NCI-H1417 treated with DMSO at 0.1 percent for 48 hours (cell line): ENCODE measurements around the gene KLHDC4.
"Not testable (repeated sequence)": the region's sequence is repeated elsewhere in the genome, so short reads cannot be mapped to it uniquely, and the experiment has no call there.

Experiments
- DNase-seq: peaks from one replicate; lab custom pipeline; 2025; lab: John Stamatoyannopoulos, UW

Gene KLHDC4

DNA sequence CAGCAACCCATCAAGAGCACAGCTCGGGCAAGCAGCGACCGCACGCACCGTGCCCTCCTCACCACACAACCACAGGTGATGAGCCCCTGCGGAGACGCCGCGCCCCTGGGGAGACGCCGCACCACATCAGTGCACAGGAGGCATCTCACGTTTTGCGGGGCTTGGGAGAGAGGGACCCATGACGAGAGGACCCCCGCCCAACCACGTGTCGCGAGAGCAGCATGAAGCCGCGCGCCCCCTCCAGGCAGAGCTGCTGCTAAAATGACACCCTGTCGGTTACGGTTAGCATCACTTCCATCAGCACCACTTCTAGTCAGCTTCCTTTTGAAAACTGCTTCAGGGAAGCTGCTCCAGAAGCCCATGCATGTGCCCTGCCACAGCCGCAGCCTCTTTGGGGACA lies 45.3 kb downstream of the KLHDC4 start:
- no peak for DNase-seq

DNA sequence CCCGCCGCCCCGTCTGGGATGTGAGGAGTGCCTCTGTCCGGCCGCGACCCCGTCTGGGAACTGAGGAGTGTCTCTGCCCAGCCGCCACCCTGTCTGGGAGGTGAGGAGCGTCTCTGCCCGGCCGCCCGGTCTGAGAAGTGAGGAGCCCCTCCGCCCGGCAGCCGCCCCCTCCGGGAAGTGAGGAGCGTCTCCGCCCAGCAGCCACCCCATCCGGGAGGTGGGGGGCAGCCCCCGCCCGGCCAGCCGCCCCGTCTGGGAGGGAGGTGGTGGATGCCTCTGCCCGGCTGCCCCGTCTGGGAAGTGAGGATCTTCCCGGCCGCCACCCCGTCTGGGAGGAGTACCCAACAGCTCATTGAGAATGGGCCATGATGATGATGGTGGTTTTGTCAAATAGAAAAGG lies 47.0 kb downstream of the KLHDC4 start:
- not testable (repeated sequence) for DNase-seq

DNA sequence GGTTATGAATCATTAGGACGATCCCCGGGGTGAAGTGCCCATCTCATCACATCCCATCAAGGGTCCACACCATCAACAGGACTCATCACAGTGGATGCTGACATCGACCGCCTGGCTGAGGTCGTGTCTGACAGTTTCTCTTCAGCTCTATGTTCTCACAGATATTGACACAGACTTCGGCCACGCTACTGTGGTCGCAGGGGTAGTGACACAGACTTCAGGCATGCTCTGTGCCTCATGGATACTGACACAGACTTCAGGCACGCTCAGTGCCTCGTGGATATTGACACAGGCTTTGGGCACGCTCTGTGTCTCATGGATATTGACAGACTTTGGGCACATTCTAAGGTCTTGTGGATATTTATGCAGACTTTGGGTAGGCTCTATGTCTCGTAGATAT lies 50.1 kb downstream of the KLHDC4 start:
- no peak for DNase-seq

DNA sequence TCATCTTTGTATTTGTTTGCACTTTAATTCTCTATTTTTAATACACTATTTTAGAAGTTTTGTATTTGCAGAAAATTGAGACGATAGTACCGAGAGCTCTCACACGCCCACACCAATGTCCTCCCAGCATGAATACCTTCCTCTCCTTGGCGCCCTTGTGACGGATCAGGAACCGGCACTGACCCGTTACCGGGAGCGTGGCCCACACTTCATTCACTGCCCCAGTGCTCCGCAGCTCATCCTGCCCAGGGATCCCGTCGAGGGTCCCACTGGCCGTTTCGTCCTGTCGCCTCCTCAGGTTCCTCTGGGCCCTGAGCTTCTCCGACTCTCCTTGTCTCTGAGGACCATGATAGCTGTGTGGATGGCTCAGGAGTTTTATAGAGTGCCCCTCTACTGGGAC lies 50.6 kb downstream of the KLHDC4 start:
- no peak for DNase-seq

DNA sequence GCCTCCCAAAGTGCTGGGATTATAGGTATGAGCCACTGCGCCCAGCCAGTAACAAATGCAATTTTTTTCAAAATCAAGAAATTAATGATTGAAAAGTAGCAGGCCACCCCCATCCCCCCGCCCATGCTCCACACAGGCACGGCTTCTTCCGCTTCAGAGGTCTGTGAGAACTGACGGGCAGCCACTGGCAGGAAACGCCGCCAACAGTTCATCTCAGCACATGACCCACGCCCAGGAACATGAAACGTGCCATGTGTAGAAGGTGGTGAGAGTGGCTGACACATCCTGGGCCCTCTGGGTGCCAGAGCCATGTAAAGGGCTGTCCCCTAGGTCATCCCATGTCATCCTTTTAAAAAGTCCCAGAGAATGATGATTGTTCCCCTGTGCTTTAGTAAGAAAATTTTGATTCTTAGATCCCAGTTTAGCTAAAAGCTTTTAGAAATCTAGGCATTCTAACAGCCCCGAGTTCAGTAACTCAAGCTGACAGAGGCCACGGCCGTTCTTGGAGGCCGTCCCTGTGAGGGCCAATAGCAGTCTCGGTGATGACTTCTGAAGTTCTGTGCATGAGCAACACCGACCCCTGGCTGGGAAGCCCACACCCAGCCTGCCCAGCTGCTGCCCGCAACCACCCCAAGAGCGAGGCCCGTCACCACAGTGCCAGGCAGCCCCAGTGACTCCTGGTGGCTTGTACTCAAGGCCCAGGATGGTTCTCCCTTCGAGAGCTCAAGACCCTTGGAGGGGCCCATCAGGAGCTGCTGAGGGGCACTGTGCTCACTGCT lies 52.1 kb downstream of the KLHDC4 start:
- no peak for DNase-seq

DNA sequence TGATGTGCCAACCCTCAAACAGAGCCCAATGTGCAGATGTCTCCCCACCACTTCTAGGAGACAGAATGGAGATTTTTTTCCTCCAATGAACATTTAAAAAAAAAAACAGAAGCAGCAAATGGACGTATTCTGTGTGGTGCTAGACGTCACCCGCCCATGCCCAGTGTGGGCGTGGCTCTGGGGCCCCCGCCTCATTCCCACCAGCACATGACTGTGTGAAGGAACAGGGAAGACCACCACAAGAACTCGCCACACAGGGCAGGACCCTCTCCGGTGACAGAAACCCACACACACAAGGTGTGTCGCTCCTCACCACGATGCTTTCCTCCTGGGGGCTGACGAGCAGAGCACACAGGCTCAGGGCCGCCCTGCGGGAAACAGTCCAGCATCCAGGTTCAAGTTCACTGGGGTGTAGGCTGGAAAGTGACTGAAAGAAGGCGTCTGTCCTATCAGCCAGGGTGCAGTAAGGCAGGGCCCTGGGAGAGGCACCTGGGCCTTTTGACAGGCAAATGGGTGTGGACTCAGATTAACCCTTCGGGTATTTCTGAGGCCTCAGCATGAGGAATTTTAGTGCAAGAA lies 53.5 kb downstream of the KLHDC4 start:
- DNase-seq, result no peak

DNA sequence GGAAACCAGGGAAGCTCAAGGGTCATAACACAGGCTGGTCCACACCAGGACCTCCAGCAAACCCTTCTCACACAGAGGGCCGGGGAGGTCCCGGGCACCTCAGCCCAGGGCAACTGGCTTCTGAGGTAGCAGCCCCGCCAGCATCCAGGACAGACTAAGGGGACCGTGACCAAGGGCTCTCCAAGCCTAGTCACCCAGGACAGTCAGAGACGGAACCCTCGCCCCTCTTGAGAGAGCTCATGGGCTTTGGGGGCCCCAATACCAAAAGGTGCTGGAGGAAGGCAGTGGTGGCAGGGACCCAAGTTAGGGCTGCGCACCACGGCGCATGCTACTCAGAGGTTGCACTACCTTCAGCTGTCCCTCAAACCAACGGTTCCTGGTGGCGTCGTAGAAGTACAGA lies 54.9 kb downstream of the KLHDC4 start:
- DNase-seq, result no peak

DNA sequence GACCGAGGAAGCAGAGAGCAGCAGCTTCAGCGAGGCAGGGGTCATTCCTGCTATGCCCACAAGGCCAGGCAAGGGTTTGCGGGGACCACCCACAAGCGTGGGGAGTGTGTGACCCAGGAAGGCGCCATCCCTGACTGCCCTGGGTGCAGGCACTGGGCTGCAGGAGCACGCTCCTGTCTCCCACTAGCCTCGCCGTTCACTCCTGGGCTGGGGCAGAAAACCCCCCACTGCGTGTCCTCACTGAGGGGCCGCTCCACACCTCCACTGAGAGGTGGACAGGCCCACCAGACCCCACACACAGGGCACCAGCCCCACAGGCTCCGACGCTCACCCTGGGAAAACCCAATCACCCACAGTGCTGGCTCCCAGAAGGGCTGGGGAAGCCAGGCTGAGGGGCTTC lies 56.1 kb downstream of the KLHDC4 start:
- no peak for DNase-seq

DNA sequence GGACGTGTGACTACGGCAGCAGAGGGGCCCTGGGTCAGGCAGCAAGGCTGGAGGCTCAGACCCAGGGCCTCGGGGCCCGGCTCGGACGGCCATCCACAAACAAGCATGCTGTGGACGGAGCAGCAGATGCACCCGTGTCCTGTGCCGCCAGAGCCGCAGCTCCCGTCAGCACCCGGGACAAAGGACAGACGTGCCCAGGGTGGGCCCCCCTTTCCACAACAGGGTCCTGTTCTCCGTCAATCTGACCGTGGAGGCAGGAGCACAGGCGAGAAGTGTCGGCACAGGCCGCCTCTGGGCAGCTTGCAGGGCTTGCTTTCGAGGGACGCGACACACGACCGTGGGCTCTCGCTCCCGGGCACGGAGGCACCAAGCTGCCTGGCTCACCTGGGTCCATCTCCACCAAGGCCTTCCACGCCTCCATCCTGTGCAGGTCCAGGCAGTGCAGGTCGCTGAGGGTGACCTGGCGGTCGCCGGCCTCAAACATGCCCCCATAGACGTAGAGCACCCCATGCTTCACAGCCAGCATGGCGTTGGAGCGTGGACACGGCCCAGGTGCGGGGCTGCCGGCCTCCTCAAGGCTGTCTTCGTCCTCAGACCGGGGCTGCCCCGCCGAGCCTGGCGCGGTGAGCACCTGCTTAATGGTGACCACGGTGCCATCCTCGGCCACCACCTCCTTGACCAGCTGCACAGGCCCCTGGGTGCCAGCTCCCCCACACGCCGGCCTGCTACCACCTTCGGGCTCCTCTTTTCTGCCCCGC lies 56.7 kb downstream of the KLHDC4 start:
- no peak for DNase-seq

DNA sequence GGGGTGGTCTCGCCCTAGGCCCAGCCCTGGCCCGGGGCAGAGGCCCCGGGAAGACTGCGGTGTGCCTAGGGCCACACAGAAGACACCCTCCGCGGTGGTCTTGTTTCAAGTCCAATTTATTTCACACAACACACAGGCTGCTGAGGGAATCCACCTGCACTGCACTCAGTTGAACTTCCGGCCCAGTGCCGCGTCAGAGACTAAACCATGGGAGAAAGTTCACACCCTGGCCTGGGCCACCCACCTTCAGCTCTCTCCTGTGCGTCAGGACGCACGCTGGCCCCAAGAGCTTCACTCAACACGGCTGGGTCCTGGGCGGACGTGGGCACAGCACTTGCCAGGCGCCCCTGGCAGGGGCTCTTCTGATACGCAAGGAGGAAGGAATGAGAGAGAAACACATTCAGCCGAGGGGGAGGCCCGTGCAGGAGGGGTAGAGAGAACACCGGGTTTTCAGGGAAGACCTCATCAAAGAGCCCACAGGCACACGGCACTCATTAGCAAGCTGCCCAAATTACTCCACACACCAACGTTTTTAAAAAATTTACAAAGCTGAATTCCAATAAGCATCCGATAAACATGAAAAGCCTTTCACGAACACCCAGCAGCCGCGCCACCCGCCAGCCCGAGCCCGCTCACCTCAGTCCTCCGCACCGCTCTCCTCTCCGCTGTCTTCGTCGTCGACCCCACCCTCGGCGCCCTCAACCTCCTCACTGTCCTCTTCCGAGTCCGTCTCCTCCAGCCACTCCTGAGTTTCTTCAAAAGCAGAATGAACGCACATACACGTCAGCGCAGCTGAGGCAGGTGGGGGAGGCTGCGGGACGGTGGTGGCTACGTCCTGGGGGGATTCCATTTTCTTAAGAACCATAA lies 57.8 kb downstream of the KLHDC4 start:
- no peak for DNase-seq

DNA sequence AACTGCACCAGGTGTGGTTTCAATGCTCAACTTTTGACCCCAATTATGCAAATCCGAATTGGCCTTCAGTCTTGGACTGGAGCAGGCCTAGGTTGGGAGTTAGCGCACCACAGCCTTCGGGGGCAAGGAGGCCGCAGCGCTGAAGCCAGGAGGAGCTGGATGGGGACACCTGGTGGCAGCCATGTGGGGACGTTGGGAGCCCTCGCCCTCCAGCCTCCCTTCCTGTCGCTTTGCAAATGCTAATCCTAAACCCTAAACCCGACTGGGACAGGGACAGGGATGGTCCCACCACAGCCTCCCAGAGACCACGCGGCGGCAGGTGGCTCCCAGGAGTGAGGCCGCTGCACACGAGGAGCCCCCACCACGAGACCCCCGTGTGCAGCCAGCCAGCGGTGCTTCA lies 58.7 kb downstream of the KLHDC4 start:
- no peak for DNase-seq

DNA sequence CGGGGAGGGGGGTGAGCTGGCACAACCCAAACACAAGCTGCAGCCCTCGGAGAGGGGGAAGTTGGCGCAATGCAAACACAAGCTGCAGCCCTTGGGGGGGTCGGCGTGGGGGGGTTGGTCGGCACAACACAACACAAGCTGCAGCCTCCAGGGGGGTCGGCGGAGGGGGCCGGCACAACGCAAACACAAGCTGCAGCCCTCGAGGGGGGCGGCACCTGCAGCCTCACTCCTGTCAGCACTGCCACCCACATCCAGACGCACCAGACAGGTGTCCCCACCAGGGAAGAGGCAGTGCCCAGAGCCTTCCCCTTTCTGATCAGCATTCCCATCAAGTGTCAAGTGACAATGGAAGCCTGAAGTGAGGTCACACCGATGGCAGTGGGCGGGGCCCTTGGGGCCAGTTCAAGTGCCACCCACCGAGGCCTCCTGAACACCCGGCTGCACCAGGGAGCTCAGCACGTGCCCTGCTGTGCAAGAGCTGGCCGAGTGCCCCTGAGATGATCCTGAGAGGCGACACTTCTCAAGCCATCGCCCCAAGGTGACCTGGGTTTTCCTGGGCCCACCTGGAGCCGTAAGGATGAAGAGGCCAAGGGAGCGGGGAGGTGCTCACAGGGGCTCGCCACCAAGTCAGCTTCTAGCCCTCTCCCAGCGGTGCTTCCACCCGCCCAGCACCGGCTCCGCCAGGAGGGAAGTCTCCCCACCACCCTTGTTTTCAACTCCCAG lies 59.3 kb downstream of the KLHDC4 start:
- DNase-seq, result peak; percentile 68

DNA sequence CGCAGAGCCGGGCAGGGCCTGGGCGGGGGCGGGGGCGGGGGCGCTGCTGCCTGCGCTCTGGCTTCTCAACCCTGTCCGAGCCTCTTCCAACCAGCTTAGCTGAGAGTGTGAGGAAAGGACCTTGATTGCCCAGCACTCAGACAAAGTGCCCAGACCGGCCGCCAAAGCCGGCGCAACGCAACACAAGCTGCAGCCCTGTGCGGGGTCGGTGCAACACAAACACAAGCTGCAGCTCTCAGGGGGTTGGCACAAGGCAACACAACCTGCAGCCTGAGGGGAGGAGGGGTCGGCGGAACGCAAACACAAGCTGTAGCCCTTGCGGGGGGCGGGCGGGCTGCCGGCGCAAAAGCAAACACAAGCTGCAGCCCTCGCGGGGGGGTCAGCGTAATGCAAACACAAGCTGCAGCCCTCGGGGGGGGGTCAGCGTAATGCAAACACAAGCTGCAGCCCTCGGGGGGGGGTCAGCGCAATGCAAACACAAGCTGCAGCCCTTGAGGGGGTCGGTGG lies 60.0 kb downstream of the KLHDC4 start:
- no peak for DNase-seq

DNA sequence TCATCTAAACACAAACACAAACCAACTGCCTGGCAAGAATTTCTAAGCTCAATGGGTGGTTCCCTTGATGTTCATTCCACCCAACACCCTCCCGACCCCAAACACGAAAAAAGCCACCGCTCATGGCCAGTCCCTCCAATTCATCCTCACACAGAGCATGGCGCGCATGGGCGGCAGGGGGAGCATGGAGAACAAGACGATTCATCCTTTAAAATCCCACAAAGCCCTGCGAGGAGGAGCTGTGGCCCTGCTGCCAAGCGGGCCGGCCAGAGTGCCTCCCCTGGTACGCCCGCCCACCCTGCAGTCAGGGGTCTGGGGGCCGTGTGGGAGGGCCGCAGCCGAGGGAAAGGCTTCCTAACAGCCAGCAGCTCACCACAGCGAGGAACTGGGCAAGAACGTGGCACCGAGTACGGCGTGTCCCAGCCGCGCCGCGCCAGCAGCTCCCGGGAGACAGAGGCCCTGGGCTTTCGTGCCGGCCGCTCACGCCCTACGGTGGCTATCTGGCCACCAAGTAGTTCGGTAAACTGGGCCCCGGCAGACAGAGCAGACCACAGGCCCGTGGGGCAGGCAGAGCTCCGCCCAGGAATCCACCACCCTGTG lies 60.9 kb downstream of the KLHDC4 start:
- DNase-seq, result no peak

DNA sequence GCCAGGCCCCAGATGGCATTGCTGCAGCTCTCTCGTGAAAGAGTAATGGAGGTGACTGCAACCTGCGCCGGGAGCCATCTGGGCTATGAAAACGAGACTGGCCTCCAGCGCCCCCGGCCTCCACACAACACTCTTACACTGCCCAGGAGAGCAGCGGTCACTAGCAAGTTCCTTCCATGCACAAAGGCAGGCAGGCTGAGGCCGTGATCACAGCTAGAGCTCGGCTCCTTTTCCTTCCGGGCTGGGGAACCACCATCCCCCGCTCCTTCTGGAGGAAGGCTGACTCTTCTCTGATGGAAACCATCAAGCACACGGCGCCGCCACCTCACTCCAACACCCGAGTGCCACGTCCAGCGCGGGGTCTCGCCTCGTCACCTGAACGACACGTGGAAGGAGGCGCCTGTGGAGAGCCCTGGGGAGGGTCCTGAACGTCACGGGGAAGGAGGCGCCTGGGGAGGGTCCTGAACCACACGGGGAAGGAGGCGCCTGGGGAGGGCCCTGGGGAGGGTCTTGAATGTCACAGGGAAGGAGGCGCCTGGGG lies 61.9 kb downstream of the KLHDC4 start:
- no peak for DNase-seq

DNA sequence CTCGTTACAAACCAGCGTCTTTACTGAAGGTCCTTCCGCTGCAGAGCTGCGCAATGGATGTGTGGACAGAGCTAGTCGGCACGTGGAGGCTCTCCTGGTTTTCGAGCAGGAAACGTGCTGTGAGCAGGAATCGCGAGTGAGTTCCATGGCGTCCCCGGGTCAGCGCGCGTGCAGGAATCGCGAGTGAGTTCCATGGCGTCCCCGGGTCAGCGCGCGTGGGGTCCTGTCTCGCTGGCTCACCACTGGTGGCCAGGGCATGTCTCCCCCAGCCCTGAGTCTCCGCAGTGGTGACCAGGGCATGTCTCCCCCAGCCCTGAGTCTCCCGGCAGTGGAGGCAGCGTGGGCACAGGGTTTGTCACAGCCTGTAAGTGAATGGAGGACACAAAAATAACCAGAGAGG lies 62.7 kb downstream of the KLHDC4 start:
- DNase-seq, result no peak

DNA sequence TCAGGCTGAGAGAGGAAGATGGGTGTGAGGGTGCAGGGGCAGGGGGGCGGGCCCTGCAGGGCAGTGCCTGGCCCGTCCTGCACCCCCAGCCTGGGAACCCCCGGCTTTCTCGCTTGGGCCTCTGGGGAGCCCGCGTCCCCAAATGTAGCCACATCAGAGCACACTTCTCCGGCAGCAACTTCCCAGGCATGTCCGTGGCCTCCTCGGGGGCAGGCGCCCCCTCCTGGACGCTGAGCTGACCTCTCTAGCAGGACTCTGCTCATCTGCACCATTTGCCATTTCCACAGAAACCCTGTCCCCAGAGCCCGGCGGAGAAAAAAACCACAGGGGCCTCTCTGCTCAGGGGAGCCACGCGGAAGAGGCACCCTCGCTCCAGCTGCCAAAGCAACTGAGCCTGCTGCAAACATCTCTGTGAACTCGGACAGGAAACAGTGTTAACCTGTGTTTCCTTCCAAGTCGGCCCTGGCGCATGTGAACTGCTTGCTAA lies 63.4 kb downstream of the KLHDC4 start:
- DNase-seq, result no peak

DNA sequence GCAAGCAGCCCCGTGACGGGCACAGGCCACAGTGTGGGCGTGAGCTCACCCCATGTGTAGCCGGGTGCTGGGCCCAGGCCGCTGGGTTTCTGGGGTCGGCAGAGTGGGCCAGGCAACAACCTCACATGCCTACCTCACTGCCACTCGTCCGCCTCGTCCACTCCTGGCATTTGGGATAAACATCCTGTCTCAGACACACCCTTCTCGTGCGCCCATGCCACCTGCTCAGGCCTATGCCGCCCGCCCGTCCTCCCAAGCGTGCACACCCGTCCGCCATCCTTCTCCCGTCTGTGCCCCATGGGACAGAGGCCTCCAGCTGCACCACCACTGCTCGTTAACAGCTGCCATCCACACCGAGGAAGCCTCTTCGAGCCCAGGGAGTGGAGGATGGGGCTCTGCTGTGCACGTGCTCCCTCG lies 64.3 kb downstream of the KLHDC4 start:
- no peak for DNase-seq

DNA sequence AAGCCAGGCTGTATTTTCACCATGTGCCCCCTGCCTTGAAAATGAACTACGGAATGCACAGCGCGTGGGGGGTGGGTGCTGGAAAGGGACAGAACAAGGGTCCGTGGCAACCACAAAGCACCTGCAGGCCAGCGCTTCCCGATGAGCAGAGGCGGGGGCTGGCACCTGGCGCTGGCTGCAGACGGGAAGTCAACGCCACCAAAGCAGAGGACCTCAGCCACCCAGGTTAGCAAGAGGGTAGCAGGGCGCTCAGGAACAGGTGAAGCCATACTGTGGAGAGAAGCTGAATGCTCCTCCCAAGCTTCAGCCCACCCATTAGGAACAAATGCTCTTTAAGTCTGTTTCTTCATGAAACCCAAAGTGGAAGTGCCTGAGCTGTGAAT lies 64.7 kb downstream of the KLHDC4 start:
- no peak for DNase-seq

DNA sequence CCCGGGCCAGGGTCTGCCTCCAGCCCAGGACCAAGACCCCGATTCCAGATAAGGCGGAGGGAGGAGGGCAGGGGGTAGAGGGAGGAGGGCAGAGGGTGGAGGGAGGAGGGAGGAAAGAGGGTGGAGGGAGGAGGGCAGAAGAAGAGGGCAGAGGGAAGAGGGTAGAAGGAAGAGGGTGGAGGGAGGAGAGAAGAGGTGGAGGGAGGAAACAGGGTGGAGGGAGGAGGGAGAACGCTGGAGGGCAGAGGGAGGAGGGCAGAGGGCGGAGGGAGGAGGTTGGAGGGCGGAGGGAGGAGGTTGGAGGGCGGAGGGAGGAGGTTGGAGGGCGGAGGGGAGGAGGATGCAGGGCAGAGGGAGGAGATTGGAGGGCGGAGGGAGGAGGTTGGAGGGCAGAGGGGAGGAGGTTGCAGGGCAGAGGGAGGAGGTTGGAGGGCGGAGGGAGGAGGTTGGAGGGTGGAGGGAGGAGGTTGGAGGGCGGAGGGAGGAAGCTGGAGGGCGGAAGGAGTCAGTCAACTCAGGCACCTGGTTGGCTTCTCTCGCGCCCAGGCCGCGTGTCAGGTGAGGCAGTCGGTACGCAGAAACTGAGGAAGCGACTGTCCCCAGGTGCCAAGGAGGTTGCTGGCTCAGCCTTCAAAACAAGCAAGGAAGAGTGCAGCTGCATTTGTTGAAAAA lies 65.2 kb downstream of the KLHDC4 start:
- DNase-seq, result no peak
